ENCODE data around the gene SMPX. TPM values are rescaled to one million over a fixed set of nuclear protein-coding genes. Genes with fewer than 3 reads are reported as not detected.
"Not testable (repeated sequence)": the region's sequence is repeated elsewhere in the genome, so short reads cannot be mapped to it uniquely, and the experiment has no call there.

The SMPX gene
- polyA plus RNA-seq (ENCODE audit: insufficient read length in 4 of 4) = under 1 TPM; 0.25 to 0.39 (median 0.29) TPM

- no peak for DNase-seq (ENCODE audit: low read depth in 4 of 4, low spot score in 3 of 4)
Measured at GRCh38 chrX:21757960-21758359, at the start of gene SMPX. TSS of gene SMPX (minus strand) at chrX:21758116. CDS start at chrX:21754290, 3,826 bp downstream.

- no peak for DNase-seq (ENCODE audit: low read depth in 4 of 4, low spot score in 3 of 4)
Measured at GRCh38 chrX:21806691-21807090, 48.8 kb upstream of the SMPX start.

- DNase-seq (ENCODE audit: low read depth in 4 of 4, low spot score in 3 of 4) = no peak
Measured at GRCh38 chrX:21802839-21803238, 44.9 kb upstream of the SMPX start.

GRCh38 chrX:21802054-21802670 is 44.2 kb upstream of the SMPX start:
- no peak for DNase-seq (ENCODE audit: low read depth in 4 of 4, low spot score in 3 of 4)

GRCh38 chrX:21800344-21800770 is 42.4 kb upstream of the SMPX start:
- DNase-seq (ENCODE audit: low read depth in 4 of 4, low spot score in 3 of 4) = no peak

GRCh38 chrX:21799767-21800166 is 41.9 kb upstream of the SMPX start:
- DNase-seq (ENCODE audit: low read depth in 4 of 4, low spot score in 3 of 4) = no peak

- no peak for DNase-seq (ENCODE audit: low read depth in 4 of 4, low spot score in 3 of 4)
Measured at GRCh38 chrX:21798677-21799219, 40.8 kb upstream of the SMPX start.

- DNase-seq (ENCODE audit: low read depth in 4 of 4, low spot score in 3 of 4) = no peak
Measured at GRCh38 chrX:21781976-21782375, 24.1 kb upstream of the SMPX start.

- DNase-seq (ENCODE audit: low read depth in 4 of 4, low spot score in 3 of 4) = no peak
Measured at GRCh38 chrX:21781525-21781924, 23.6 kb upstream of the SMPX start.

GRCh38 chrX:21779095-21779494 is 21.2 kb upstream of the SMPX start:
- no peak for DNase-seq (ENCODE audit: low read depth in 4 of 4, low spot score in 3 of 4)

GRCh38 chrX:21778236-21778635 is 20.3 kb upstream of the SMPX start:
- no peak for DNase-seq (ENCODE audit: low read depth in 4 of 4, low spot score in 3 of 4)

GRCh38 chrX:21775128-21775527 is 17.2 kb upstream of the SMPX start:
- not testable (repeated sequence) for DNase-seq (ENCODE audit: low read depth in 4 of 4, low spot score in 3 of 4)

GRCh38 chrX:21773036-21773435 is 15.1 kb upstream of the SMPX start:
- not testable (repeated sequence) for DNase-seq (ENCODE audit: low read depth in 4 of 4, low spot score in 3 of 4)

GRCh38 chrX:21770631-21771321 is 12.9 kb upstream of the SMPX start:
- no peak for DNase-seq (ENCODE audit: low read depth in 4 of 4, low spot score in 3 of 4)

- no peak for DNase-seq (ENCODE audit: low read depth in 4 of 4, low spot score in 3 of 4)
Measured at GRCh38 chrX:21766101-21766500, 8.2 kb upstream of the SMPX start.

GRCh38 chrX:21764008-21764407 is 6.1 kb upstream of the SMPX start:
- no peak for DNase-seq (ENCODE audit: low read depth in 4 of 4, low spot score in 3 of 4)

GRCh38 chrX:21758488-21758887 is 572 bp upstream of the SMPX start:
- DNase-seq (ENCODE audit: low read depth in 4 of 4, low spot score in 3 of 4) = no peak

GRCh38 chrX:21756785-21757529 is 959 bp downstream of the SMPX start:
- no peak for DNase-seq (ENCODE audit: low read depth in 4 of 4, low spot score in 3 of 4)

- no peak for DNase-seq (ENCODE audit: low read depth in 4 of 4, low spot score in 3 of 4)
Measured at GRCh38 chrX:21749924-21750323, 8.0 kb downstream of the SMPX start.

- DNase-seq (ENCODE audit: low read depth in 4 of 4, low spot score in 3 of 4) = no peak
Measured at GRCh38 chrX:21748235-21748634, 9.7 kb downstream of the SMPX start.

- no peak for DNase-seq (ENCODE audit: low read depth in 4 of 4, low spot score in 3 of 4)
Measured at GRCh38 chrX:21747558-21747957, 10.4 kb downstream of the SMPX start.

All from right renal pelvis (tissue), 4 donors.